CD4-positive, alpha-beta T cell treated with Interleukin-10 for 1 hour (primary cell): ENCODE measurements around the gene RBBP6.
"Not testable (repeated sequence)": the region's sequence is repeated elsewhere in the genome, so short reads cannot be mapped to it uniquely, and the experiment has no call there.

ENCODE experiments used
- DNase-seq: peaks from one replicate; pipeline ENCODE4 v3.0.0-alpha.2; 2020

RBBP6 gene

DNA sequence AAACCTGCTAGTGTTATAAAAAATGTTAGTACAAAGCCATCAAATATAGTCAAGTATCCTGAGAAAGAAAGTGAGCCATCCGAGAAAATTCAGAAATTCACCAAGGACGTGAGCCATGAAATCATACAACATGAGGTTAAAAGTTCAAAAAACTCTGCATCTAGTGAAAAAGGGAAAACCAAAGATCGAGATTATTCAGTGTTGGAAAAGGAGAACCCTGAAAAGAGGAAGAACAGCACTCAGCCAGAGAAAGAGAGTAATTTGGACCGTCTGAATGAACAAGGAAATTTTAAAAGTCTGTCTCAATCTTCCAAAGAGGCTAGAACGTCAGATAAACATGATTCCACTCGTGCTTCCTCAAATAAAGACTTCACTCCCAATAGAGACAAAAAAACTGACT, 31.7 kb downstream of the RBBP6 start:
- no peak for DNase-seq

DNA sequence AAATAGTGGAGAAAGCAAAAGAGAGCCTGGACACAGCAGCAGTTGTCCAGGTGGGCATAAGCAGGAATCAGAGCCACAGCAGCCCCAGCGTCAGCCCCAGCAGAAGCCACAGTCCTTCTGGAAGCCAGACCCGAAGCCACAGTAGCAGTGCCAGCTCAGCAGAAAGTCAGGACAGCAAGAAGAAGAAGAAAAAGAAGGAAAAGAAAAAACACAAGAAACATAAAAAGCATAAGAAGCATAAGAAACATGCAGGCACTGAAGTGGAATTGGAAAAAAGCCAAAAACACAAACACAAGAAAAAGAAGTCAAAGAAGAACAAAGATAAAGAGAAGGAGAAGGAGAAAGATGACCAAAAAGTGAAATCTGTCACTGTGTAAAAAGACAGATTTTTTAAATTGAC, 32.7 kb downstream of the RBBP6 start:
- DNase-seq: no peak

DNA sequence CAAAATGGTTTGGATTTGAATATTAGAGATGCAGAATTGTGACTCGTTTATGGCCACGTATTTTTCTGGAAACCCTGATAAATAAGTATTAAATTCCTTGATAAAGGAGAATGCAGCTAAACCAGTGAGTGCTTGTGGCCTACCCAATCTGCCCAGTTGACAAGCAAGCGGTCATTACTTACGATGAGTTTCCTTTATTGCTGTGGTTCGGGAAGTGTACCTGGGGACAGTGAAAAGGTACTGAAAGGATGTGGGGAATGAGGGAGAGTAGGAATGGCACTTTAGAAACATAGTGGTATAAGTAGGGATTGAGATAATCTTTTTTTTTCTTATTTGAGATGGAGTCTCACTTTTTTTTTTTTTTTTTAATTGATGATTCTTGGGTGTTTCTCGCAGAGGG, 33.8 kb downstream of the RBBP6 start:
- DNase-seq: no peak

DNA sequence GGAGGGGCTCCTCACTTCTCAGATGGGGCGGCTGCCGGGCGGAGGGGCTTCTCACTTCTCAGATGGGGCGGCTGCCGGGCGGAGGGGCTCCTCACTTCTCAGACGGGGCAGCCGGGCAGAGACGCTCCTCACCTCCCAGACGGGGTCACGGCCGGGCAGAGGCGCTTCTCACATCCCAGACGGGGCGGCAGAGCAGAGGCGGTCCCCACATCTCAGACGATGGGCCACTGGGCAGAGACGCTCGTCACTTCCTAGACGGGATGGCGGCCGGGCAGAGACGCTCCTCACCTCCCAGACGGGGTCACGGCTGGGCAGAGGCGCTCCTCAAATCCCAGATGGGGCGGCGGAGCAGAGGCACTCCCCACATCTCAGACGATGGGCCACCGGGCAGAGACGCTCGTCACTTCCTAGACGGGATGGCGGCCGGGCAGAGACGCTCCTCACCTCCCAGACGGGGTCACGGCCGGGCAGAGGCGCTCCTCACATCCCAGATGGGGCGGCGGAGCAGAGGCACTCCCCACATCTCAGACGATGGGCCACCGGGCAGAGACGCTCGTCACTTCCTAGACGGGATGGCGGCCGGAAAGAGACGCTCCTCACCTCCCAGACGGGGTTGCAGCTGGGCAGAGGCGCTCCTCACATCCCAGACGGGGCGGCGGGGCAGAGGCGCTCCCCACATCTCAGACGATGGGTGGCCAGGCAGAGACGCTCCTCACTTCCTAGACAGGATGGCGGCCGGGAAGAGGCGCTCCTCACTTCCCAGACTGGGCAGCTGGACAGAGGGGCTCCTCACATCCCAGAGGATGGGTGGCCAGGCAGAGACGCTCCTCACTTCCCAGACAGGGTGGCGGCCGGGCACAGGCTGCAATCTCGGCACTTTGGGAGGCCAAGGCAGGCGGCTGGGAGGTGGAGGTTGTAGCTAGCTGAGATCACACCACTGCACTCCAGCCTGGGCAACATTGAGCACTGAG, 35.4 kb downstream of the RBBP6 start:
- not testable (repeated sequence) for DNase-seq

DNA sequence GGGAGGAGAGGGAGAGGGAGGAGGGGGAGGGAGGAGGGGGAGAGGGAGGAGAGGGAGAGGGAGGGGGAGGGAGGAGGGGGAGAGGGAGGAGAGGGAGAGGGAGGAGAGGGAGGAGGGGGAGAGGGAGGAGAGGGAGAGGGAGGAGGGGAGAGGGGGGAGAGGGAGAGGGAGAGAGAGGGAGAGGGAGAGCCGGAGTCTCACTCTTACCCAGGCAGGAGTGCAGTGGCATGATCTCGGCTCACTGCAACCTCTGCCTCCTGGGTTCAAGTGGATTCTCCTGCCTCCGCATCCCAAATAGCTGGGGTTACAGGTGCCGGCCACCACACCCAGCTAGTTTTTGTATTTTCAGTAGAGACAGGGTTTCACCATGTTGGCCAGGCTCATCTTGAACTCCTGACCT, 36.4 kb downstream of the RBBP6 start:
- DNase-seq: not testable (repeated sequence)

DNA sequence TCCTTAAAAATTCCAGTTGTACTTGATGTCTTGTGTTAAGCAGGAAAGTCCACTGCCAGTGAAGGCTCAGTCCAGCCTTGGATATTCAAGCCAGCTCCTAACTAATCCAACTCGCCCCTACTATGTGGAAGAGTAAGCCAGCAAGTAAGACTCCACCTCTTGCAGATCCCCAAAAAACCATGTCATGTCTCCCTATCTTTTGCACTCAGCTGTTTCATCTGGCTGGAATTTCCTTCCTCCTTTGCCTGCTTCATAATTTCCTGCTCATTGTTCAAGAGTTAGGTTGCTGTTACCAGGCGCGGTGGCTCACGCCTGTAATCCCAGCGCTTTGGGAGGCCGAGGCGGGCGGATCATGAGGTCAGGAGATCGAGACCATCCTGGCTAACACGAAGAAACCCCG, 37.8 kb downstream of the RBBP6 start:
- no peak for DNase-seq

DNA sequence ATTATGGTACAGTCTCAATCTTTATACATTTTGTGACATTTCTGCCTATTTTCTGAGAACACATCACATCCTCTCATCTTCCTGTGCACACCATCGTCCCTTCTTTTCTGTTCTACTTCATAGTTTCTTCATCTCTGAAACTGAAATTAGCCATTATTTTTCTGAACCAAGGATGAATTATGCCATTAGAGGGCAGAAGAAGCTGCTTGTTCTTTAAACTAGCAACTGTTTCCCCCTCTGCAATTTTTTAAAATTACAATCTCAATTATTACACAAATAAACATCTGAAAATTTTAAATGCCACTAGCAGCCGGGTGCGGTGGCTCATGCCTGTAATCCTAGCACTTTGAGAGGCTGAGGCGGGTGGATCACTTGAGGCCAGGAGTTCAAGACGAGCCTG, 41.3 kb downstream of the RBBP6 start:
- no peak for DNase-seq

DNA sequence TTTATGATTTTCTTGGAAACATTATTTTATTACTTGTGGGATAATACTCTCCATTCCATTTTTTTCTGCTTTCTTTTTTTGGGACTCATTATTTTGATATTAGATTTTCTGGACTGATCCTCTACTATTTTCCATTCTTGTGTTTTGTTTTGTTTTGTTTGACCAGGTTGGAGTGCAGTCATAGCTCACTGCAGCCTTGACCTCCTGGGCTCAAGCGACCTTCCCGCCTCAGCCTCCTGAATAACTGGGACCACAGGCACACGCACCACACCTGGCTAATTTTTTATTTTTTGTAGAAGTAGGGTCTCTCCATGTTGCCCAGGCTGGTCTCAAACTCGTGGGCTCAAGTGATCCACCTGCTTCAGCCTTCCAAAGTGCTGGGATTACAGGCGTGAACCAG, 44.1 kb downstream of the RBBP6 start:
- DNase-seq: no peak

DNA sequence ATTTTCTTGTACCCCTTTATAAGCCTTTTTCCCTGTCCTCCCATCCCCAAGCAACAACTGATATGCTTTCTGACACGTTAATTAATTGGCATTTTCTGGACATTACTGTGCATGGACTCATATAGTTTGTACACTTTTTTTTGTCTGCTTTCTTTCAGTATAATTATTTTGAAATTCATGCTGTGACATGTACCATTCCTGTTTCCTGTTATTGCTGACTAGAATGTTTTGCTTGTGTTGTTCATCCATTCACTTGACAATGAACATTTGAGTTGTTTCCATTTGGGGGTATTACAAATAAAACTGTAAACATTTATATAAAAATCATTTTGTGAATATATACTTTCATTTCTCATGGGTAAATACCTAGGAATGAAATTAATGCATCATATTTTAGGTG, 50.6 kb downstream of the RBBP6 start:
- DNase-seq: no peak

DNA sequence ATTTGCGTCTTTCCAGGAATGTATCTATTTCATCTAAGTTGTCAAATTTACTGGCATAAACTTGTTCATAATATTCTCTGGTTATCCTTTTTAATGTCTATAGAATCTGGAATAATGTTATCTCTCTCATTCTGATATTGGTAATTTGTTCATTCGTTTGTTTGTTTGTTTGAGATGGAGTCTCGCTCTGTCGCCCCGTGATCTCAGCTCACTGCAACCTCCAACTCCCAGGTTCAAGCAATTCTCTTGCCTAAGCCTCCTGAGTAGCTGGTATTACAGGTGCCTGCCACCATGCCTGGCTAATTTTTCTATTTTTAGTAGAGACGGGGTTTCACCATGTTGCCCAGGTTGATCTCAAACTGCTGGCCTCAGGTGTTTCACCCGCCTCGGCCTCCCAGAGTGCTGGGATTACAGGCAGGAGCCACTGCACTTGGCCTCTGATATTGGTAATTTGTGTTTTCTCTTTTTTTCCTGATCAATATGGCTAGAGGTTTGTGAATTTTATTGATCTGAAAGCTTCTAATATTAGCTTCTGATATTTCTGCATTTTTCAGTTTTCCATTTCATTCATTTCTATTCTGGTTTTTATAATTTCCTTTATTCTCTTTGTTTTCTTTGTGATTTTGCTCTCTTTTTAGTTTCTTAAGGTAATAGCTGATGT, 59.5 kb downstream of the RBBP6 start:
- no peak for DNase-seq

DNA sequence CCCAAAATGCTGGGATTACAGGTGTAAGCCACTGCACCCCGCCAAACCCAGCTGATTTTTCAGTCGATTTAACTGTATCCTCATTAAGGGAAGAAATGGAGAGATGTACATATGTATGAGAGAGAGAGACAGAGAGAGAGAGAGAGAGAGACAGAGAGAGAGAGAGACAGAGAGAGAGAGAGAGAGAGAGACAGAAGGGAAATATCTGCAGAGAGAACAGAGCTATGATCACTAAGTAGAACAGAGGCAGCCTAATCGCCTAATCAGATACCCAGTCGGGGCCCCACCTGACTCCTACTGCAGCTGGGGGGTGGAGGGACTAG, 70.0 kb downstream of the RBBP6 start:
- no peak for DNase-seq

DNA sequence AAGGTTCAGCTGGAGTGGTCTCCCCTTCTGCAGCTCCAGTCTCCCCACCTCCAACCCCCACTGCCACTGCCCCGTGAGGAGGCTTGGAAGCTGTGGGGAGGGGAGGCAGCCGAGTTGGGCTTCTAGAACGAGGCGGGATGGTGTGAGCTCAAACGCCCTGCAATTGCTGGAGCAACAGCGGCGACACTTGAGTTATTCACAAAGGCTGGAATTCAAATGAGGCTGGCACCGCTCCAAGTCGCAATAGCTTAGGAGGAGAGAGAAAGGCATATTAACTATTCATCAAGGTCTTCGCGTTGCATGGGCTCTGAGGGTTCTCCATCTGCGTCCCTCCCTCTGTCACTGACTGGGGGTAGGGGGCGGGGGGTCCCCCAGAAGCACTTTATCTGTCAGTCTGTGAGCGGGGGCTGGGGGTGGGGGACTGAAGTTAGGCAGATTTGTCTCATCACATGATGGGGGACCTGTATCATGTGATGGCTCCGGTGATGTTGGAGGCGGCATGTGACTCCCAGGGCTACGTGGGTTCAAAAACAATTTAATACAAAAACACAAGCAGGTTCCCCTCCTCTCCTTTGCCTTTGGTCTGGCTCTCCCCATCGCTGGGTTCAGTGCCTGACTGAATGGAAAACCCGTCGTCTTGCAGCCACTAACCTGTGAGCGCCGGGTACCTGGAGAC, 70.5 kb downstream of the RBBP6 start:
- DNase-seq: no peak

DNA sequence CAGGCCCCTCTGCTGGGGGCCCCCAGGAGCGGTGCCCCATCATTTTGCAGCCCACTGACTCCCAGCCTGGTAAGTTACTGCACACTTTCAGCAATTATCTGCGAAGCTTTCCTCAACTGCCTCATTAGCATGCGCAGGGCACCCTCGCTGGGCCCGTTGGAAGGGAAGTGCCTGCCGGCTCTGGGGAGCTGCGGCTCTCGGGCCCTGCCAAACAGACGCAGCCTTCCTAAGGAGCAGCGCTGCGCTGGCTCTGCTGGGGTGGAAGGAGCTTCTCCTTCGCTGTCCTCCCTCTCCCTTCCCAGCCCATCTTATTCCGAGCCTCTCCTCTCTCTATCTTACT, 71.0 kb downstream of the RBBP6 start:
- DNase-seq: no peak

DNA sequence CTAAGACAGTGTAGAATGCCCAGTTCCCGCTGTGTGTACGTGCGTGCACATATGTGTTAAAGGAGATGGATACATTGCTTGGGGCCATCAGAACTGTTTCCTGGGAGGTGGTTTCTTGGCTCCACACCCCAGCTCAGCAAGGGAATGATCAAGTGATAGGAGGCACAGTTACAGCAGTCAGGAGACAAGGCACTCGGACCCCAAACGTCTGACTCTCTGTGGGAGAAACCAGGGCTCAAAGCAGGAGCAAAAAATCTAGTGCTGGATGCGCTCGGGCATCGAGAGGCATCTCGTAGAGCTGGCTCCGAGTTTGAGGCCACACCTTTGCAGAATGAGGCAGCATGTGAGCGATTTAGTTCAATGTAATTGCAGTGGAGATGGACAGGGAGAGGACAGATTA, 71.9 kb downstream of the RBBP6 start:
- DNase-seq: no peak

DNA sequence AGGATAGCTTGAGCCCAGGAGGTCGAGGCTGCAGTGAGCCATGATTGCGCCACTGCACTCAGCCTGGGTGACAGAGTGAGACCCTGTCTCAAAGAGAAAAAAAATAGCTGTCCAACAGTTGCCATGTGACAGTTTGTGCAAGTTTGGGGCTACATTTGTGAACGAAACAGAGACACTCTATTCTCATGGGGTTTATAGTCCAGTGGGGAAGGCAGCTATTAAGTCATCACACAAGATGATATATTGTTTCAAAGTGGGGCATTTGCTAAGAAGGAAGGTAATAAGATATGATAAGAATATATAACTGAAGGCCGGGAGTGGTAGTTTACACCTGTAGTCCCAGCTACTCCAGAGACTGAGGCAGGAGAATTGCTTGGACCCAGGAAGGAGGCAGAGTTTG, 73.3 kb downstream of the RBBP6 start:
- no peak for DNase-seq

DNA sequence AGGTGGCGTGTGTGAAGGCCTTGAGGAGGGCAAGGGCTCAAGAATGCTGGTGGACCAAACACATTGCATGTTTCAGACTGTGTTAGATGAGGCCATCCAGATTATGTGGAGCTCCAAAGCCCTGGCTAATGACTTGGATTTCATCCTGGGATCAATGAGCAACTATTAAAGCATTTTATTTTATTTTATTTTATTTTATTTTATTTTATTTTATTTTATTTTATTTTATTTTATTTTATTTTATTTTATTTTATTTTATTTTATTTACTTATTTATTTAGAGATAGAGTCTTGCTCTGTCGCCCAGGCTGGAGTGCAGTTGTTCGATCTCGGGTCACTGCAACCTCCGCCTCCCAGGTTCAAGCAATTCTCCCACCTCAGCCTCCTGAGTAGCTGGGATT, 73.9 kb downstream of the RBBP6 start:
- DNase-seq: not testable (repeated sequence)

DNA sequence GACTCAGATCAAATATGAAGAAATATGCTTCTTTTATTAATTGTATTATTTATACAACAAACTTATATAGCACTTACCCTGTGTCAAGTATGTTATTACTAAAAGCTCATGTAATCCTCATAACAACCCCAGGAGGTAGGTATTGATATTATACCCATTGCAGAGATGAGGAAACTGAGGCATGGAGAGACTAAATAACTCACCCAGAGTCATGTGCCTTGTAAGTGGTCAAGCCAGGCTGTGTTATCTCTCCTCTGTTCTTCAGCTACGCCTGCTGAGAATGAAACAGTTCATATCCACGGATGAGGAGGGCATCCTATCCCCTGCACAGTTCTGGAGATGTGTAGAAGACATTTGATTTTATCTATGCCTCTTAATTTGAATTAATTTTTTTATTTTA, 78.1 kb downstream of the RBBP6 start:
- DNase-seq: no peak
